ENCODE data around the gene KRTAP5-4.

DNA sequence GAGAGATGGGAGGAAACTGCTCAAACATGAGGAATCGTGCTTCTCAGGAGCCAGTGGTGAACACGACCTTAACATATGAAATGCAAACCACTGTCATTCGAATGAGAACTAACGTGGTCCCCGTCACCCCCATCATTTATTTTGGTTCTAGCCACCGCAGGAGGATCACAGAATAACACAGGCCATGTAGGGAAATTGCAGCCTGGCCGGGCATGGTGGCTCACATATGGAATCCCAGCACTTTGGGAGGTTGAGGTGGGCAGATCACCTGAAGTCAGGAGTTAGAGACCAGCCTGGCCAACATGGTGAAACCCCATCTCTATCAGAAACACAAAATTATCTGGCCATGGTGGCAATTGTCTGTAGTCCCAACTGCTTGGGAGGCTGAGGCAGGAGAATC is 34.7 kb upstream of the KRTAP5-4 start:
- TF ChIP-seq, protein P1, sequence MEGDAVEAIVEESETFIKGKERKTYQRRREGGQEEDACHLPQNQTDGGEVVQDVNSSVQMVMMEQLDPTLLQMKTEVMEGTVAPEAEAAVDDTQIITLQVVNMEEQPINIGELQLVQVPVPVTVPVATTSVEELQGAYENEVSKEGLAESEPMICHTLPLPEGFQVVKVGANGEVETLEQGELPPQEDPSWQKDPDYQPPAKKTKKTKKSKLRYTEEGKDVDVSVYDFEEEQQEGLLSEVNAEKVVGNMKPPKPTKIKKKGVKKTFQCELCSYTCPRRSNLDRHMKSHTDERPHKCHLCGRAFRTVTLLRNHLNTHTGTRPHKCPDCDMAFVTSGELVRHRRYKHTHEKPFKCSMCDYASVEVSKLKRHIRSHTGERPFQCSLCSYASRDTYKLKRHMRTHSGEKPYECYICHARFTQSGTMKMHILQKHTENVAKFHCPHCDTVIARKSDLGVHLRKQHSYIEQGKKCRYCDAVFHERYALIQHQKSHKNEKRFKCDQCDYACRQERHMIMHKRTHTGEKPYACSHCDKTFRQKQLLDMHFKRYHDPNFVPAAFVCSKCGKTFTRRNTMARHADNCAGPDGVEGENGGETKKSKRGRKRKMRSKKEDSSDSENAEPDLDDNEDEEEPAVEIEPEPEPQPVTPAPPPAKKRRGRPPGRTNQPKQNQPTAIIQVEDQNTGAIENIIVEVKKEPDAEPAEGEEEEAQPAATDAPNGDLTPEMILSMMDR (IDR thresholded peaks at IDR 0.05) = no peak
- no peak for TF ChIP-seq EZH2 (IDR thresholded peaks at IDR 0.05; ENCODE audit: borderline replicate concordance, insufficient read depth, low read depth, low read length, poor library complexity, severe bottlenecking)

Measured in B cell (primary cell).